ENCODE measurements around the gene PCDHGA2.
"Not testable (repeated sequence)": the region's sequence is repeated elsewhere in the genome, so short reads cannot be mapped to it uniquely, and the experiment has no call there.

Gene PCDHGA2

GRCh38 chr5:141319699-141320098, 18.9 kb upstream of the PCDHGA2 start:
- peak overlapping the region; percentile 76 for H3K4me3 ChIP-seq (ENCODE audit: low read depth, low read length)
- no peak for TF ChIP-seq CTCF (IDR thresholded peaks at IDR 0.05; ENCODE audit: low read depth, low read length, missing control alignments)
- no peak for DNase-seq (ENCODE audit: low read depth)
- in situ Hi-C loops (cut with HindIII; ENCODE audit: low sequenced_read_pairs), result no loop called here

- peak within 1 kb of the TSS; percentile 76 for H3K4me3 ChIP-seq (ENCODE audit: low read depth, low read length)
- TF ChIP-seq CTCF (IDR thresholded peaks at IDR 0.05; ENCODE audit: low read depth, low read length, missing control alignments), result peak; percentile 91
- peak; percentile 90 for DNase-seq (ENCODE audit: low read depth)
- in situ Hi-C loops (cut with HindIII; ENCODE audit: low sequenced_read_pairs), result no loop called here
Measured at GRCh38 chr5:141320225-141321169, 18.1 kb upstream of the PCDHGA2 start, which contains the start of gene TAF7. TAF7 (minus strand) TSS chr5:141320784; CDS start chr5:141320044, 740 bp downstream.

GRCh38 chr5:141322261-141322660, 16.3 kb upstream of the PCDHGA2 start:
- no peak for DNase-seq (ENCODE audit: low read depth)
- in situ Hi-C loops (cut with HindIII; ENCODE audit: low sequenced_read_pairs), result no loop called here
- TF ChIP-seq CTCF (IDR thresholded peaks at IDR 0.05; ENCODE audit: low read depth, low read length, missing control alignments), result no peak
- no peak overlapping the region for H3K4me3 ChIP-seq (ENCODE audit: low read depth, low read length)

GRCh38 chr5:141326088-141326854, 12.3 kb upstream of the PCDHGA2 start:
- TF ChIP-seq CTCF (IDR thresholded peaks at IDR 0.05; ENCODE audit: low read depth, low read length, missing control alignments), result peak; percentile 64
- peak; percentile 20 for DNase-seq (ENCODE audit: low read depth)

GRCh38 chr5:141328231-141328630, 10.3 kb upstream of the PCDHGA2 start:
- H3K4me3 ChIP-seq (ENCODE audit: low read depth, low read length), result no peak overlapping the region
- in situ Hi-C loops (cut with HindIII; ENCODE audit: low sequenced_read_pairs), result no loop called here
- no peak for DNase-seq (ENCODE audit: low read depth)
- no peak for TF ChIP-seq CTCF (IDR thresholded peaks at IDR 0.05; ENCODE audit: low read depth, low read length, missing control alignments)

More at GRCh38 chr5:141326088-141326854, 12.3 kb upstream of the PCDHGA2 start:
- peak overlapping the region; percentile 38 for H3K4me3 ChIP-seq (ENCODE audit: low read depth, low read length)
- in situ Hi-C loops (cut with HindIII; ENCODE audit: low sequenced_read_pairs), result no loop called here

- peak; percentile 34 for TF ChIP-seq CTCF (IDR thresholded peaks at IDR 0.05; ENCODE audit: low read depth, low read length, missing control alignments)
- in situ Hi-C loops (cut with HindIII; ENCODE audit: low sequenced_read_pairs), result no loop called here
- DNase-seq (ENCODE audit: low read depth), result no peak
- H3K4me3 ChIP-seq (ENCODE audit: low read depth, low read length), result peak within 1 kb of the TSS; percentile 22
Measured at GRCh38 chr5:141330299-141331080, 8.1 kb upstream of the PCDHGA2 start, which contains the start of gene PCDHGA1. PCDHGA1 (plus strand) TSS chr5:141330514.

GRCh38 chr5:141332571-141332970, 6.0 kb upstream of the PCDHGA2 start:
- H3K4me3 ChIP-seq (ENCODE audit: low read depth, low read length); DNase-seq (ENCODE audit: low read depth); in situ Hi-C loops (cut with HindIII; ENCODE audit: low sequenced_read_pairs): not testable (repeated sequence)

GRCh38 chr5:141340781-141341354, 2.3 kb downstream of the PCDHGA2 start:
- DNase-seq (ENCODE audit: low read depth); H3K4me3 ChIP-seq (ENCODE audit: low read depth, low read length): not testable (repeated sequence)
- in situ Hi-C loops (cut with HindIII; ENCODE audit: low sequenced_read_pairs), result loop anchor here (5.0 kb wide), 1 partner anchor 86 kb away; no protein-coding TSS in a partner anchor

Measured in astrocyte of the cerebellum (primary cell).